Stimulated activated CD8-positive, alpha-beta memory T cell treated with anti-CD3 and anti-CD28 coated beads, Interleukin-12 subunit alpha, Interleukin-12 subunit beta, amount 100 ng/mL, for 1 hour (primary cell): ENCODE measurements around the gene ANXA9.

Experiments used
- DNase-seq: peaks from one replicate; pipeline ENCODE4 v3.0.0-alpha.2; 2020; ENCODE audit warnings: low read depth

The ANXA9 gene

DNA sequence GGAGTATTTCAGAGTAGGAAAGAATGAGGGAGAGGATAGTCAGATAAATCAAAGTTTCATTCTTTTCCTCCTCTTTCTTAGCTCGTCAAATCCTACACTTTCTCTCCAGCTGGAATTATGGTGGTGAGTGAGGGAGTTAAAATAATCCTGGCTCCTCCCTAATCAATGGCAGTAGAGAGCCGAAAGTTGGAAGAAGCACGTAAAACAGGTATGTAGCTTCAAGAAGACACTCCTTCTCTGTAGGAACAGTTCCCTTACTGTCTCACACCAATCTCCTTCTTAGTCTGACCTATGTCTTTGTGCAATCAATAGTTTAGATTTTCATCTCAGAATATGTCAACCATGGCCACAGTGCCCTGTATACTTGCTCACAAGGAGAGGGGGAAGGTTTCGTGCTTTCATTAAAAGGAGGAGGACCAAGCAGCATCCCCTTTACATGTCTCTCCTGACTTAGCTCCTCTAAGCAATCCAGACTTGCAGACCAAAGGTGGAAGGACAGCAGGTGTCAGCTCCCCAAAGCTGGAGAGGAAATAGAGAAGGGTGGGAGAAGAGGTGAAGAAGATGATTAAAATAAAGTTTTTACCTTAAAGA, 23.7 kb downstream of the ANXA9 start:
- no peak for DNase-seq

DNA sequence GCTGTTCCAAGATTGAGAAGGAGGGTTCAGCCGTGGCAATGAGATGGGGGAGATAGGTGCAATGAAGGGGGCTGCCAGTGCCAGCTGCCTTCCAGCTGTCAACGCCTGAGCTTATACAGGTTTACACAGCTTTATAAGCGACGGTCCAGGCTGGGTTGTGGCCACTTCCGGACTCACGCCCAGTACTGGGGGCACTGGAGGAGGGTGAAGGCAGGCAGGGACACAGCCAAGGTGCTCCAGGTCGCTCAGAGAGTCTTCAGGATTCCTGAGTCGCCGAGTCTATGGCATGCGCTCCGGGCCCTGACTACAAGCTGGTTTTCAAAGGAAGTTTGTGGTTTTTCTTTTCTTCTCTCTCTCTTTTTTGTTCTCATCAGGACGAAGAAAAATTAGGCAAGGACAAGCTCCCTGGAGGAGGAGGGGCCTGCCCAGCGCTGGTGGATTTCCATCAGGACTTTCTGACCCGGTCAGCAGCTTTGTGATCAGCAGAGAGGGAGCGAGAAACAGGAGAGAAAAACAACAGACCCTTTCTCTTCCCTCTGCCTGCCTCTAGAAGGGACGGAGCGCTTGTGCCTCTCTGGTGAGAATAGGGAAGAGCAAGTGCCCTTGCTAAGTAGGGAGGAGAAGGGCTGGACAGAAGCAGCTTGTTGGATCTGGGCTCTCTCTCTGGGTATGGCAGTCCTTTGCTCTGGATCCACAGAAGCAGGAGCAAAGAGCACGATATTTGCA, 24.4 kb downstream of the ANXA9 start, which contains the start of gene MINDY1:
Gene MINDY1 (minus strand): TSS at position 576 of the 726 bp plus-strand sequence. CDS start 4,285 bp downstream, outside the sequence.
- DNase-seq: no peak

DNA sequence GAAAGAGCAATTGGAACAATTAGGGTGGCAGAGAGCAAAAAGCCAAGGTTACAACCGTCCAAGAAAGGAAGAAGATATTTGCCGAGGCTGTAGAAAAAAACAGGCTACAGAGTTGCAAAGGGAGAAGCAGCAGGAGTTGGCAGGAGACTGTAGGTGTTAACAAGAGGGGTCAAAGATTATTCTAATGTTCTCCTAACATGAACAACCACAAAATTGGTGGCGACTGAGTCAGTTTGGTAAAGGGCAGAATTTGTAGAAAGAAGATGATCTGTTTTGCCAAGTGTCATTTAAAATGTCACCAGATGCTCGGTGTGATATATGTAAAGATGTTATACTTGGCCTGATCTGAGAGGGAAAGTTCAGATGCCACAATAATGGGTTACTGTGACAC, 25.8 kb downstream of the ANXA9 start:
- no peak for DNase-seq

DNA sequence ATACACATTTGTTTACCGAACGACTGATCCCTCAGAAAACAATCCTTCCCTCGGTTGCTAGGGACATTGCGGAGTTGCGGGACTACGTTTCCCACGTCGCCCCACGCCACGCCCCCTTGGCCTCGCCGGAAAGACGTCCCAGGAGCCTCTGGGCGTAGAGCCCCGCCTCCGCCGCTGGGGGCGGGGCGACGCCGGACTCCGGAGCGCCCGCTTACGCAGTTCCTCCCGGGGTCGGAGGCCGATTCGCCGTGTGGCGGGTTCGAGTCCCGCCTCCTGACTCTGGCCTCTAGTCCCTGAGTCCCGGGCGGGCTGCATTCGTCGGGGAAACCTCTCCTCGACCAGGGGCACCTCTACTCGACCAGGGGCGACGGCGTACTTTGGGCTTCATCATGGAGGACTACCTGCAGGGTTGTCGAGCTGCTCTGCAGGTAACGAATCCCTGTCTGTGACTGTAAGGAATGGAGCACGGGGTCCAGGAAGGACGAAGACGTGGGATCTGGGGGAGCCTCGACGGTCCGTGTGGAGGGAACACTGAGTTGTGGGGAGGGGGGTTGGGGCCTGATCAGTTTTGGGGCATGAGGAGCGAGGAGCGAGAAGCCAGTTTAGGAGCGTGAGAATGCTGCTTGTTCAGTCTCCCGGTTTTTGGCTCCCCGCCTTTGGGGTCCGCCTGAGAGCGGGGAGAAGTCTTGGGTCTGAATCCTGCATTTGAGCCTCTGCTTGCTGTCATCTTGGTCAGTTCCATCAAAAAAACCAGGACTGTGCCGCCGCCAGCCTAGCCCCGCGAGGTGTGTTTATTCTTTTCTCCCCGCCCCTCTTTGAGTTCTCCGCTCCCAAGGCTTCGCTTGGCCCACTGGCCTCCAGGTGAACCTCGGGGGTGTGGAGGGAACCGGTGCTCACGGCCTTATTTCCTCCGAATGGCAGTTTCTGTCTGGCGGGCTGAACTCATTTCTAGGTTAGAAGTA, 26.4 kb downstream of the ANXA9 start, which contains the start of gene PRUNE1:
Gene PRUNE1 (plus strand): TSS at position 206 of the 962 bp plus-strand sequence. CDS start 184 bp downstream, at position 390.
- DNase-seq: peak; percentile 94

DNA sequence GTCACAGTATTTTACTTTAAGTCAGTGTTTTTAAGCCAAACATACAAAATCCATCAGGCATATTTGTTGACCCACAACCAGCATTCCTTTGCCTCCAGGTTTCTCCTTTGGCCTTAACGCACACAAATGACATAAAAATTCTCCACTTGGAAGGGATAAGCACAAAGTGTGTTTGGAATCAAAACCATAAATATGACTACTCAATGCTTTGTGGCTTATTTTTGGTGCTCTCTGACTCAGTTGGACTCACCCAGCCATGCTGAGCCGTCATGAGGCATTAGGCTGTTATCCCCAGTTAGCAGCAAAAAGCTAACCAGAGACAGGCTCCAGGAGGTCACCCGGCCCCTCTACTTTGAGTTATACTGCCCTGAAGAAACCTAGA, 27.1 kb downstream of the ANXA9 start:
- DNase-seq: no peak

DNA sequence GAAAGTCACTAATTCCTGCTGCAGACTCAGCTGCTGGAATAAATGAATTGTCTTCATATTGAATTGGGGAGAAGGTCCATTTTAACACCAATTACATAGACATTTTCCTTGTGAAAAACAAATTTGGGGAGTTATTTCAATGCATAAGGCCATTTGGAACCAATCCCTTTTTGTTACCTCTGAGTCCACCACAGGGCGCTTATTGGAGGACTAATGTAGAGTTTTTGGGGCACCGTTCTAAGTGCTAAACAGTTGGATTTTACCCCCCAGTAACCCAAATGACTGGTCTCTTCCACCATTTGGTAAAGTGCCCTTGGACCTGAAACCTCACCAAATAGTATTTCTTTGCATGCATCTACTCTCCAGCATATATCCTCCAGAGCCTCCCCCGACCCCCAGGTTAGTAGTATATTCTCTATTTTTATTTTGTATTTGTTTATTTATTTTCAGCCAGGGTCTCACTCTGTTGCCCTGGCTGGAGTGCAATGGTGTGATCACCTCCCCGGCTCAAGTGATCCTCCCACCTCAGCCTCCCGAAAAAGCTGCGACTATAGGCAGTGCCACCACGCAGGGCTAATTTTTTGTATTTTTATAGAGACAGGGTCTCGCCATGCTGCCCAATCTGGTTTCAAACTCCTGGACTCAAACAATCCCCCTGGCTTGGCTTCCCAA, 27.7 kb downstream of the ANXA9 start:
- no peak for DNase-seq

DNA sequence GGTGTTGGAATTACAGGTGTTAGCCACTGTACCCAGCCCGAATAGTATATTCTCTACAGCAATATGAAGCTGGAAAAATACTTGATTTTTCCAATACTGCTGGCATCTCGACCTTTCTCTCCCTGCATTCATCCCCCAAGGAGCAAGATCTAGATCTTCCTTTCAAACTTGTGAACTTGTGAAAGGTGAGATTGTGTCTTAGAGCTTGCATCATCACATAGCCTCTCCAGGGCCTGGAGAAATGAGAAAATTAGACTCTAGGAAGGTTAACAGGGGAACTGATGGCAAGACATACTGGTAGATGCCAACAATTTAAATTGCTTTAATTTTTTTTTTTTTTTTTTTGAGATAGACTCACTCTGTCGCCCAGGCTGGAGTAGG, 28.2 kb downstream of the ANXA9 start:
- no peak for DNase-seq

DNA sequence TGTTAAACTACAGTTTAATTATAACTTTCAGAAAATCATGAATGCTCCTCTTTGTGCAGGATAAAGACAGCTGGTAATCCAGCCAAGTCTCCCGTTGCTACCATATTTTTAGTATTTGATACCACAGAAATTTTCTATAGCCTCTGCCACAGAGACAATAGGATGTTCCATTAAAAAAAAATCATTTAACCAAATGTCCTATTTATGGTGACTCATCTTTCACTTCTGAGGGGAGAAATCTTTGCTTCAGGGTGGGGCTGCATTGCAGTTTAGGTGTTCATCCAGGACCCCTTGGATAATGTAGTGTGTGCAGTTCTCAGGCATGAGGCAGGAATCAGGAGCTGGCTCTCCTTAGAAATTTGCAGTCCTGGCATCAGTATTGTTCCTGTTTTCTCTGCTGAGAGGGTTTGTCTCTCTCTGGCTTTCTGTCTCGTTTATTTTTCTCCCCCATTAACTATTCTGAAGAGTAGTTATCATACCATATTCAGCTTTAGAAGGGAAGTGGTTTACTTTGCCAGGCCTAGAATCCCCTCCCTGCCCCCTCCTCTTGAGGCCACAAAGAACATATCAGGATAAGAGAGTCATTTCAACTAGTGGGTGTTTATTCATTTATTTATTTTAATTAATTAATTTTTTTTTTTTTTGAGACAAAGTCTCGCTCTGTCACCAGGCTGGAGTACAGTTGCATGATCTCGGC, 29.2 kb downstream of the ANXA9 start:
- DNase-seq: no peak

DNA sequence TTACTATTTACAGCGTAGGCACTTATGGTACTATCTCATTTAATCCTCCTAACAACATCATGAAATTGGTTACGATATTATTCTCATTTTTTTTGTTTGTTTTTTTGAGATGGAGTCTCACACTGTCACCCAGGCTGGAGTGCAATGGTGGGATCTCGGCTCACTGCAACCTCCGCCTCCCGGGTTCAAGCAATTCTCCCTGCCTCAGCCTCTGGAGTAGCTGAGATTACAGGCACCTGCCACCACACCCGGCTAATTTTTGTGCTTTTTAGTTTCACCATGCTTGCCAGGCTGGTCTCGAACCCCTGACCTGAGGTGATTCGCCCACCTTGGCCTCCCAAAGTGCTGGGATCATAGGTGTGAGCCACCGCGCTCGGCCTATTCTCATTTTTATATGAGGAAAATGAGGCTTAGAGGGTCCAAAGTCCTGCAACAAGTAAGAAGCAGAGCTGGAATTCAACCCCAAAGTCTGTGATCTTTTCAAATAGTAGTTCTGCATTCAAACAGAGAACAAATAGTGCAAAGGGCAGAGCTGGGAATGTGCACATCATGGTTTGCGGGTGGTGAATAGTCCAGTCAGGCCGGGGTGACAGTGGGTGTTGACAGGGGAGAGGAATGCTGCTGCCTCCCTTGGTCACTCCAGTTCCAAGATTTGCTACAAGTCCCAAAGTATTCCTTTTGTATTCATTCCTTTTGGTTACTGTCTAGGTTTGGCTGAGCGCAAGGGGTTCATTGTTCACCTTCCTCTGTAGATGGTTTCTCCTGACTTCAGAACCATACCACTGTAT, 30.8 kb downstream of the ANXA9 start:
- no peak for DNase-seq

DNA sequence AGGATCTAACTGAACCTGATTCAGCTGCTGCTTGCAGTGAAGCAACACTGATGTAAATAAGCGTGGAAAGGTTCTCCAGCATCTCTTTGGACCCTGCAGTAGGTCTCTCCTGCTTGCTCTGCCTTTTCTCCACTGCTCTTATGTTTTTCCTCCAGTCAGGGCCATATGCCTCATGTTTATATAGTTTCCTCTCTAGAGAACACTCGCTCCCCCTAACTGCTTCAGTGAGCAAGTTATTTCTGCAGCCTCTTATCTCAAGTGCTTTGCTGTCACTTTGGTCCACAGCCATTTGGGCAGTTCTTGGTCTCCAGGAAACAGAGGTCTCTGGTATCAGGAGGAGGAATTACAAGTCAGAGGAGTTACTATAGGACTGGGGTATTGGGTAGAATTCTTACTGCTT, 31.4 kb downstream of the ANXA9 start:
- no peak for DNase-seq

DNA sequence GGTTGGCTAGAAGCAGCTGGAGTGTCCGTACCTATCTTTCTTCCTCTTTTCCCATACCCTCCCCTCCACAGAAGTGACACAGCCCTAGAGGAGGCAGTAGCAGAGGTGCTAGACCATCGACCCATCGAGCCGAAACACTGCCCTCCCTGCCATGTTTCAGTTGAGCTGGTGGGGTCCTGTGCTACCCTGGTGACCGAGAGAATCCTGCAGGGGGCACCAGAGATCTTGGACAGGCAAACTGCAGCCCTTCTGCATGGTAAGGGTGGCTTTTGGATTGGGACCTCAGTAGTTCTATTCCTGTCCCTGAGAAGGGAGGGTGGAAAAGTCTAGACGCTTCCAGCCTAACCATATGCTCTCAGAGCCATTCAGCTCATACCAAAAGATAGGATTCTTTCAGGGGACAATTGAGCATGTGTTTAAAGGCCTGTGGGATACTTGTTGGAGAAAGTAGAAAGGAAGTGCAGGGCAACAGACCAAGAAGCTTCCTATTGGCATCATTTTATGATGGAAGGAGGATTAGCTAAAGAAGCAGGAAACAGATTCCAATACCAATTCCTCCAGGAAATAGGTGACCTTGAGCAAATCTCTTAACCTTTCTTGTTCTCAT, 42.6 kb downstream of the ANXA9 start:
- DNase-seq: peak; percentile 84

DNA sequence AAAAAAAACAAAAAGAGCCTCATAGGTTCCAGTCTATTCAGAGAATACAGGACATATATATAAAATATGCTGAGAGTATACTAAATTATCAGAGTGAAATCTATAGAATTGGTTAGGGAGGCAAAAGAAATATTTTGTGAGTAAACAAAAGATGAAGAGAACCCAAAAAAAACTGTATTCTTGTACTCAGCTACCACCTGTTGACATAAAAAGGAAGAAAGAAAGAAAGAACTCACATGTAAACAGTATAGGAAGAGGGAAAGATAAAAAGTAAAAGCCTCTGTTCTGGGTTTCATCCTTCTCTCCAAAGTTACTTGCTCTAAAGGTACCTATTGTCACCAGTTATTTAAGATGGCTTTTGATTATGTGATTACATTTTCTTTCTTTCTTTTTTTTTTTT, 44.4 kb downstream of the ANXA9 start:
- no peak for DNase-seq

DNA sequence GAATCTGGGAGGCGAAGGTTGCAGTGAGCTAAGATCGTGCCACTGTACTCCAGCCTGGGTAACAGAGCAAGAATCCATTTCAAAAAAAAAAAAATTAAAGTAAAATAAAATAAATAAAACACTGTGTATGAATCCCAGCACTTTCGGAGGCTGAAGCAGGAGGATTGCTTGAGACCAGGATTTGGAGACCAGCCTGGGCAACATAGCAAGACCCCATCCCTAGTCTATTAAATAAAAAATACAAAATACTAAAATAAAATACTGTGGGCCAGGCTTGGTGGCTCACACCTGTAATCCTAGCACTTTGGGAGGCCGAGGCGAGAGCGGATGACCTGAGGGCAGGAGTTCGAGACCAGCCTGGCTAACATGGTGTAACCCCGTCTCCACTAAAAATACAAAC, 50.1 kb downstream of the ANXA9 start:
- no peak for DNase-seq

DNA sequence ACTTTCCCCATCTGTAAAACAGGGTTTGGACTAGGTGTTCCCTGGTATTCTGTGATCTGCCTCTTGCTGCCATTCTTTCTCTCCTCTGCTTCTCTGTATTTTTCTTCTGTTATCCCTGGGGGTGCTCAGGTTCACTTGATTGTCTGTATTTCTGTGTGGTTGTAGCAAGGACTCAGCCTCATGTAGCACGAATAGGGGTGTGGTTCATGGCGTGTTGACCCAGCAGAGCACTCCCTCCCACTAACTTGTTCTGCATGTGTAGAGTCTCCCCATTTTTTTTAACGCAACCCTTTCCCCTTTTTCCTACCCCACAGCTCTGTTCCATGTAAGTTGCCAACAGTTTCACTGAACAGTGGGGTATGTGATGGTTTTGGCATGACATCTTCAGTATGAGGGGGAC, 53.1 kb downstream of the ANXA9 start:
- DNase-seq: no peak

DNA sequence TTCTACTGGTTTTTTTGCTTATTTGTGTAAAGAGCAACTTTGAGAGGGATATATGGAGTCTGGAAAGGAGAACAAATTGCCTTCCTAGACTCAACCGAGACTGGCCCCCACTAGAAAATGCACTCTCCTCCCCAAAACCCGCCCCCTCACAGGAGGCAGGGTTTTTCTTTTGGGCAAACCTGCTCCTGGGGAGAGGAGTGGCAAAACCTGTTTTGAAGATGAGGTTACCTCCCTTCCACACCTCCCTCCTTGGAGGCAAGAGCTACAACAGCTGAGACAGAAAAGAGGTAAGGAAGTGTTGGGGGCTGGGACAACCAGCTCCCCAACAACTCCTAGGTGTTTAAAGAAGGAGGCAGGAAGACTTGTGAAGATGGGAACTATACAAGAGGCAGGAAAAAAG, 54.3 kb downstream of the ANXA9 start, which contains the start of gene BNIPL:
Gene BNIPL (plus strand): TSS at position 231 of the 400 bp plus-strand sequence. CDS start 140 bp downstream, at position 371.
- DNase-seq: no peak

DNA sequence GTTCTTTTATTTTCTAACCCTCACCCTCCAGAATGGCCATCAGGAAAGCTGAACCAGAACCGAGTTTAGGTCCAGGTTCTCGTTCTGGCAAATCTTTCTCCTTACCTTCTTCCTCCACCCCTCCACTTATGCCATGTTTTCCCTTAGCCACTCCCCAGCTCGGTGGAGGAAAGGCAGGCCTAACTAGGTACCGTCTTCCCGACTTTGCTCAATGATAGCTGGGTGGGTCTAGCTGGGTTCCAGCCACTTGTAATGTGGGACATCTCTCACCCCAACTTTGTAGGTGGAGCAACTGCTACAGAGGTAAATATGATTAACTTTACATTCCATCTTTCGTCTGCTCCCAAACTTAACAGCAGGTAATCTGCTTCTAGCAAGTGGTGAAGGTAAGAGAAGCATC, 54.9 kb downstream of the ANXA9 start:
- DNase-seq: no peak

DNA sequence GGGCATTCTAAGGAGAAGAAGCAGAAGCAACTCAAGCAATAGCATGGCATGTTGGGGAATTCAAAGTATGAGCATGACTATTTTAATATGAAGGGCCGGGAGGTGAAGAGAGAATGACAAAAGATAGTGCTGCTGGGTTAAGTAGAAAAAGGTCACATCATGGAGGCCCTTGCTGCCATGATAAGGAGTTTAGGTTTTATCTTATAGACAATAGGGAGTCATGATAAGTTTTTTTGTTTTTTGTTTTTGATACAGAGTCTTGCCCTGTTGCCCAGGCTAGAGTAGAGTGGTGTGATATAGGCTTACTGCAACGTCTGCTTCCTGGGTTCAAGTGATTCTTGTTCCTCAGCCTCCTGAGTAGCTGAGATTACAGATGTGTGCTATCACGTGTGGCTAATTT, 57.4 kb downstream of the ANXA9 start:
- DNase-seq: no peak

DNA sequence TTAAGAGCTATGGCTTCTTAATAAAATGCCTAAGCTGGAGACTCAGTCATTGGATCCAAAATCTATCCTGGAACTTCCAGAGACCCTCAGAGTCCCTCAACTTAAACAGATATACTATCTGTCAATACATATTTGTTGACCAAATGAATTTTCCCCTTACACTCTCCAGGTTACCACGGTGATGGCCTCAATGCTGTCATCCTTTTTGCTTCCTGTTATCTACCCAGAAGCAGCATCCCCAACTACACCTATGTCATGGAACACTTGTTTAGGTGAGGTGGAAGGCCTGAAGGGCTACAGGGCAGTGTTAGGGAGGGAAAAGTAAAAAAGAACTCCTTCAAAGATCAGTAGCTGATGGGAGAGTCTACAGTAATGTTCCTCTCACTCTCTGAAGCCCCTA, 61.1 kb downstream of the ANXA9 start:
- DNase-seq: no peak
